Breast epithelium (tissue), 4 donors: ENCODE data around the gene SYNGR3. TPM values are rescaled to one million over a fixed set of nuclear protein-coding genes. Genes with fewer than 3 reads are reported as not detected.

ENCODE experiments used
- DNase-seq, 2 donors: peaks; one replicate each; pipeline ENCODE4 v3.0.0-alpha.2; 2019; ENCODE audit warnings: low spot score in 2 of 2
- H3K27ac ChIP-seq, 2 donors: fragments of 200-600 bp; sonication (generic) in 1 of 2; one replicate each; pipeline ENCODE4 v1.5.1; 2016 to 2019; ENCODE audit warnings: mild to moderate bottlenecking in 1 of 2
- H3K27me3 ChIP-seq, 2 donors: fragments of 200-600 bp; sonication (generic) in 1 of 2; one replicate each; pipeline versions ENCODE4 v1.5.1 to v1.6.0; 2017 to 2019; ENCODE audit warnings: control low read depth in 1 of 2, mild to moderate bottlenecking in 1 of 2
- H3K36me3 ChIP-seq: fragments of 200-600 bp; one replicate; pipeline ENCODE4 v1.5.1; 2019
- H3K4me1 ChIP-seq, 2 donors: fragments of 200-600 bp; sonication (generic); one replicate each; pipeline ENCODE4 v1.5.1; 2016 to 2019; ENCODE audit warnings: control low read depth in 1 of 2
- H3K4me3 ChIP-seq, 3 donors: fragments of 200-600 bp; sonication (generic); 1 replicate in 2 of 3; 2 replicates in 1 of 3; pipeline ENCODE4 v1.5.1; 2016 to 2019; ENCODE audit warnings: mild to moderate bottlenecking in 3 of 3, moderate library complexity in 2 of 3
- H3K9me3 ChIP-seq, 2 donors: fragments of 200-600 bp; sonication (generic) in 1 of 2; one replicate each; pipeline ENCODE4 v1.5.1; 2016 to 2019; ENCODE audit warnings: control low read depth in 1 of 2
- POLR2A ChIP-seq: fragments of 450-650 bp; IDR thresholded peaks from one replicate; pipeline ENCODE4 v1.6.1; 2016; ENCODE audit warnings: antibody characterized with exemption, mild to moderate bottlenecking, moderate library complexity
- POLR2AphosphoS5 ChIP-seq, 3 donors: sonication (generic); formaldehyde crosslinking; IDR thresholded peaks; one replicate each; pipeline ENCODE4 v1.6.1; 2017; ENCODE audit warnings: antibody characterized with exemption in 3 of 3
- intact Hi-C: fragments of 100-400 bp; cut with DNase I; formaldehyde crosslinking; loops from one replicate; pipeline ENCODE4 v1.15.1; 2023; ENCODE audit warnings: low total_unique reads
- total RNA-seq, 3 donors: library from RNA; depleted of rRNA; stranded (reverse); fragments of >200 nt; gene quantifications; one replicate each; pipeline ENCODE4 v1.1.0, GENCODE V29; 2016
- TF ChIP-seq, protein P1 (sequence below), 3 donors: fragments of 450-650 bp; IDR thresholded peaks; one replicate each; pipeline ENCODE4 v1.5.1; 2016 to 2017; ENCODE audit warnings: antibody characterized with exemption in 3 of 3, mild to moderate bottlenecking in 3 of 3, moderate library complexity in 3 of 3

Gene SYNGR3
- total RNA-seq, 3 donors from 2014 or later: 0.44 to 2.0 (median 0.64) TPM

DNA sequence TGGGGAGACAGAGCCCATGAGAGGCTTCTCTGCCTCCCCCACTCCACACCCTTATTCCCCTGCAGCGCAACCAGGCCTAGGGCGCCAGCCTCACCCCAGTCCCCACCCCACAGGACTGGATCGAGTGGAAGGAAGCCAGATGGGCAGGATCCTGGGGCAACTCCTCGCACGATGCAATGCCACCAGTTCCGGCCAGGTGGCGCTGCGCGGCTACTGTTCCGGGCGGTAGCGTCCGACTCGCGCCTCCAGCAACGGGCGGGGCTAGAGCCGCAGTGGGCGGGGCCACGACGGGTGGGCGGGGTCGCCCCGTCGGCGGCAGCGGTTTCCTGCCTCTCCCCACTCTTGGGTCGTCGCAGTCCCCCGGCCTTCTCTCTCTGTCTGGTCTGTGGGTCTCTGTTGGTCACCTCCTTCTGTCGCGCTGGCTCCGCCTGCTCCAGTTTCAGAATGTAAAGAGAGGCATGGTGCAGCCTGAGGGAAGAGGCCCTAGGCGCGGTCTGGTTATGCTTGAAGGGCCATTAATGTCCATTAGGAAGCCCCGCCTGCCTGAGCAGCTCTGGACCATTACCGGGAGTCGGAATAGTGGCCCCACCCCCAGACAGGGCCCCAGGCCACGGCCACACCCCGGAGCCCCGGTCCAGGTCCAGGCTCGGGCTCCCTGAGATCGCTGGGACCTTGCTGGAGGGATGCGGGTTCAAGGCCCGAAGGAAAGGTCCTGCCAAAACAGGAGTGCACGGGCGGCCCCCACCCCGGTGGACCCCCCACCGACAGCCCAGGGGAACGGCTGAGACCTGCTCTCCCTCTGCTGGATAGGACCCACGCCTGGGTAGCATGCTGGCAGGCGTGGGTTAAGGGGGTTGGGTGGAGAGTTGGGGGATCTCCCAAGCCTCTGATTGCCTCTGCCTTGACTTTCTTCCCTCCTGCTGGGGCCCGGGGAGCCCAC, 33.6 kb downstream of the SYNGR3 start:
- Histone ChIP-seq H3K27ac (peak overlapping the region; percentile 52 to 63), H3K36me3 (no peaks in the 10 kb centered on the region), H3K9me3 (no peaks in the 10 kb centered on the region), H3K4me3 (peak overlapping the region; percentile 31 to 63 (median 42)), H3K4me1 (peaks cover 7 to 22% of the 10 kb centered on the region in 2 donors), H3K27me3 (peaks cover 8 to 20% of the 10 kb centered on the region in 2 donors)
- intact Hi-C loops: no loop called here
- peak; percentile 85 to 94 for DNase-seq
- TF ChIP-seq, protein P1, sequence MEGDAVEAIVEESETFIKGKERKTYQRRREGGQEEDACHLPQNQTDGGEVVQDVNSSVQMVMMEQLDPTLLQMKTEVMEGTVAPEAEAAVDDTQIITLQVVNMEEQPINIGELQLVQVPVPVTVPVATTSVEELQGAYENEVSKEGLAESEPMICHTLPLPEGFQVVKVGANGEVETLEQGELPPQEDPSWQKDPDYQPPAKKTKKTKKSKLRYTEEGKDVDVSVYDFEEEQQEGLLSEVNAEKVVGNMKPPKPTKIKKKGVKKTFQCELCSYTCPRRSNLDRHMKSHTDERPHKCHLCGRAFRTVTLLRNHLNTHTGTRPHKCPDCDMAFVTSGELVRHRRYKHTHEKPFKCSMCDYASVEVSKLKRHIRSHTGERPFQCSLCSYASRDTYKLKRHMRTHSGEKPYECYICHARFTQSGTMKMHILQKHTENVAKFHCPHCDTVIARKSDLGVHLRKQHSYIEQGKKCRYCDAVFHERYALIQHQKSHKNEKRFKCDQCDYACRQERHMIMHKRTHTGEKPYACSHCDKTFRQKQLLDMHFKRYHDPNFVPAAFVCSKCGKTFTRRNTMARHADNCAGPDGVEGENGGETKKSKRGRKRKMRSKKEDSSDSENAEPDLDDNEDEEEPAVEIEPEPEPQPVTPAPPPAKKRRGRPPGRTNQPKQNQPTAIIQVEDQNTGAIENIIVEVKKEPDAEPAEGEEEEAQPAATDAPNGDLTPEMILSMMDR (IDR thresholded peaks at IDR 0.05): peak; percentile 99
- peak; percentile 57 to 68 (median 66) for TF ChIP-seq POLR2AphosphoS5 (IDR thresholded peaks at IDR 0.05)
- no peak for TF ChIP-seq POLR2A

DNA sequence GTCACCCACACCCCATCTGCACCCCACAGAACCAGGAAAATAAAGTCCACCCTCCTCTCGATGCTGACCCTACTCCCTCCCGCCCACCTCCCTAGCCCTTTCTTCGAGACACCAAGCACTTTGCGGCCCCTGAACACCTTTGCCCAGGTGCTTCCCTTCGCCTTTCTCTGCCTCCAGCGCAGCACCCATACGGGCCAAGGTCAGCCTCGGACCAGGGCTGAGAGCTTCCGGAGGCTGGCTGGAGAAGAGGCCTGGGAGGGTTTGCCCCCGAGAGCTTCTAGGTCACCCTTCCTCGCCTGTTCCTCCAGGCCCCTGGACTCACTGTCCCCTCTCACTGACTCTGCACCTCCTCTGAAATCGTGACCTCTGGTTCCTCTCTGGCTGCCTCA, 34.3 kb downstream of the SYNGR3 start:
- Histone ChIP-seq H3K27me3 (peaks cover 8 to 18% of the 10 kb centered on the region in 2 donors), H3K4me1 (peaks cover 7 to 29% of the 10 kb centered on the region in 2 donors), H3K4me3 (peak overlapping the region in 2 of 3 donors; percentile 42 to 63), H3K9me3 (no peaks in the 10 kb centered on the region), H3K36me3 (no peaks in the 10 kb centered on the region), H3K27ac (peak overlapping the region in 1 of 2 donors; percentile 63)
- TF ChIP-seq, protein P1 (IDR thresholded peaks at IDR 0.05): no peak
- TF ChIP-seq POLR2AphosphoS5 (IDR thresholded peaks at IDR 0.05) (no peak), POLR2A (no peak)
- intact Hi-C loops: no loop called here
- no peak for DNase-seq

DNA sequence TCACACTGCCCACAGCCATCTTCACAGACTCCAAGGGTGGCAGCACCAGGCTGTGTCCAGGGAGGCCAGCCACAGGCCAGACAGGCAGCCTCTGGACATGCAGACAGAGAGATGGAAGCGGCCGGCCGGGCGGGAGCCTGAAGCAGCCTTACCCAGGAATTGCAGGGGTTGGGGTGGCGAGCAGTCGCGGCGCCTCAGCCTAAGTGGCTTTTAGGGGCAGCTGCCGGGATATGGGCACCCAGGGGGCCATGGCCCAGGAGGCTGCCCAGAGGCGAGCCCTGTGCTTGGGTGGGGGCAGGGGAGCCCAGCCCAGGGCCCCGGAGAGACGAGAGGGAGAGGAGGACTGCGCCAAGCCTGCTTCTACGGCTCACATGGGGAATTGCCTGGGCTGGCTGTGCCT, 35.5 kb downstream of the SYNGR3 start:
- peaks cover 1 to 6% of the 10 kb centered on the region in 2 donors for H3K27me3 ChIP-seq
- TF ChIP-seq, protein P1 (IDR thresholded peaks at IDR 0.05): no peak
- TF ChIP-seq POLR2A (no peak), POLR2AphosphoS5 (IDR thresholded peaks at IDR 0.05) (no peak)
- H3K4me3 ChIP-seq: no peak overlapping the region
- H3K4me1 ChIP-seq: peaks cover 6 to 30% of the 10 kb centered on the region in 2 donors
- no peaks in the 10 kb centered on the region for H3K9me3 ChIP-seq
- no peaks in the 10 kb centered on the region for H3K36me3 ChIP-seq
- H3K27ac ChIP-seq: no peak overlapping the region
- intact Hi-C loops: loop anchor here (1.0 to 5.0 kb wide), 2 partner anchors 43 to 117 kb away; no protein-coding TSS in a partner anchor
- no peak for DNase-seq

DNA sequence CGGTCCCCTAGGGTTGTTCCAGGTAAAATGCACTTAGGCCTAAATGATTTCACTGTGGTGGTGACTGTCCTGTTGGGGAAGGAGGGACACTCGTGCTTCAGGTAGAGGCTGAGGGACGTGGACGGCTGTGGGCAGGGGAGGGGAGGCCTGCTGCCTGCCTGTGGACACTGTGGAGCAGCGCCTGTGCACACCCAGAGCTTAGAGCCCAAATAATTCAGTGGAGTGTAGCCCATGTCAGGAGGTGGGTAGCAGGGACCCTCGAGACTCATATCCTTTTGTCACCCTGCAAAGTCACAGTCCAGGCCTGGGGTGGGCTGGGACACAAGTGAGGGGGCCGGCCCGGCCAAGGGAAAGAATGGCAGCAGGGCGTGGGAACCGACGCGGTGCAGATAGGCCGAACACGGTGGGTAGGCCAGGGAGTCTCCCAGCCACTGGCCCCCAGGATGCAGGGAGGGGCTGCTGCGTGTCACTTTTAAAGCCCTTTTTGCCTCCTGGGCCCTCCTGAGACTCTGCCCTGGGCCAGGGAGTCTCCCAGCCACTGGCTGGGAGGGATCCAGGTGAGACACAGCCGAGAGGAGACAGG, 36.2 kb downstream of the SYNGR3 start:
- Histone ChIP-seq H3K27ac (peak overlapping the region; percentile 71 to 75), H3K36me3 (no peaks in the 10 kb centered on the region), H3K4me3 (peak overlapping the region; percentile 58 to 93 (median 74)), H3K4me1 (peaks cover 4 to 27% of the 10 kb centered on the region in 2 donors), H3K9me3 (no peaks in the 10 kb centered on the region), H3K27me3 (no peaks in the 10 kb centered on the region)
- intact Hi-C loops: loop anchor here (1.0 to 5.0 kb wide), 2 partner anchors 42 to 116 kb away; no protein-coding TSS in a partner anchor
- DNase-seq: no peak
- TF ChIP-seq, protein P1 (IDR thresholded peaks at IDR 0.05): no peak
- TF ChIP-seq POLR2AphosphoS5 (IDR thresholded peaks at IDR 0.05): no peak
- no peak for TF ChIP-seq POLR2A
